Sciatic nerve (tissue), 2 donors: ENCODE results near the gene THRB. TPM values are rescaled to one million over a fixed set of nuclear protein-coding genes. Genes with fewer than 3 reads are reported as not detected.

Source experiments
- ATAC-seq: fragments of 200-7000 bp; cut with Tn5 transposase; one replicate; pipeline ENCODE4 v1.9.1; 2020; ENCODE audit warnings: mild to moderate bottlenecking, moderate library complexity
- DNase-seq: peaks from one replicate; pipeline ENCODE4 v3.0.0-alpha.2; 2020; ENCODE audit warnings: low spot score
- intact Hi-C: fragments of 100-400 bp; cut with DNase I; formaldehyde crosslinking; loops from one replicate; pipeline ENCODE4 v1.14.2; 2022
- total RNA-seq: library from RNA; stranded (reverse); fragmentation: NEBNext Ultra II Directional; extraction: Animal tissue kit (Norgen Biotek cat#: 25700); gene quantifications from one replicate; pipeline ENCODE4 v1.2.1, GENCODE V29; 2021
- donor health status: DM: no; HTN: no; CAD: no.
- donor health status: DM: no; HTN: no; CAD: no.

THRB gene
- total RNA-seq, 1 donor from 2014 or later: 13.2 TPM

DNA sequence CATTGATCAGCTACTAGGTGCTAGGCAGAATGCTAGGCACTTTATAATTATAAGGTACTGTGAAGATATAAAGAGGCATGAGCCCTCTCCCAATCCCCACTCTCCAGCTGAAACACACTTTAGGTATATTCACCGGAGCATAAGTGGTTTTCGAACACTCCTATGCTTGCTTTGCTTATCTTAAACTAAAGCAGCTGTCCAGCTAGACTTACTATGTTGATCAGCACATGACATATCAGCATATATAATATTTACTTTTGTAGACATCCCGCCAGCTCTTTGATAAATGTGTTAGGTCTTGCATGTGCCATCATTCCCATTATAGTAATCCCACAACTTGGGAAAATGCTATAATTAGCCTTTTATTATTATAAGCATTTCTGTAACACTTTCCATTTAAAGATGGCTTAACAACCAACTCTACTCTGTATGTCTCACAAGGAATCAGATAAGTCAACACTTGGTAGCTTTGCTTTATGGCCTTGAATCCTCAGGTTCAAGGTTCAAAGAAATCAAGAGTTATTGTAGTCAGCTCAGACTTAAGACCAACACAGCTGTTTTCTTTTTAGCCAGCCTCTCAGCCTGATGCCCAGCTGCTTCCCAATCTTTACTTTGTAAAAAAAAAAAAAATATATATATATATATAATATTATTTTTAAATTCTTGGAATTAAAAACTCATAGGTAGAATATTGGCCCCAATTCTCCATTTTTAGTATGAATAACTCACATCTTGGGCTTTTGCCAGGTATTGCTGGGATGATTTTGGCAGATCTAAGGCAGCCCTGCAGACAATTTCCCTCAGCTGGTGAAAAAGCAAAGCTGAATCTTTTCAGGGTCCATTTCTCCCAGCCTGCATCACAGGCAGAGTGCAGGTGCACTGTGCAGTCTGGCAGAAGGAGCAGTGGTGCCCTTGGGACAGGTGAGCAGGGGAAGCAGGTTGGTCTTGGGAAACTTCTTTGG lies 104.2 kb downstream of the THRB start:
- intact Hi-C loops: no loop called here
- DNase-seq (no peak), ATAC-seq (no peak)

DNA sequence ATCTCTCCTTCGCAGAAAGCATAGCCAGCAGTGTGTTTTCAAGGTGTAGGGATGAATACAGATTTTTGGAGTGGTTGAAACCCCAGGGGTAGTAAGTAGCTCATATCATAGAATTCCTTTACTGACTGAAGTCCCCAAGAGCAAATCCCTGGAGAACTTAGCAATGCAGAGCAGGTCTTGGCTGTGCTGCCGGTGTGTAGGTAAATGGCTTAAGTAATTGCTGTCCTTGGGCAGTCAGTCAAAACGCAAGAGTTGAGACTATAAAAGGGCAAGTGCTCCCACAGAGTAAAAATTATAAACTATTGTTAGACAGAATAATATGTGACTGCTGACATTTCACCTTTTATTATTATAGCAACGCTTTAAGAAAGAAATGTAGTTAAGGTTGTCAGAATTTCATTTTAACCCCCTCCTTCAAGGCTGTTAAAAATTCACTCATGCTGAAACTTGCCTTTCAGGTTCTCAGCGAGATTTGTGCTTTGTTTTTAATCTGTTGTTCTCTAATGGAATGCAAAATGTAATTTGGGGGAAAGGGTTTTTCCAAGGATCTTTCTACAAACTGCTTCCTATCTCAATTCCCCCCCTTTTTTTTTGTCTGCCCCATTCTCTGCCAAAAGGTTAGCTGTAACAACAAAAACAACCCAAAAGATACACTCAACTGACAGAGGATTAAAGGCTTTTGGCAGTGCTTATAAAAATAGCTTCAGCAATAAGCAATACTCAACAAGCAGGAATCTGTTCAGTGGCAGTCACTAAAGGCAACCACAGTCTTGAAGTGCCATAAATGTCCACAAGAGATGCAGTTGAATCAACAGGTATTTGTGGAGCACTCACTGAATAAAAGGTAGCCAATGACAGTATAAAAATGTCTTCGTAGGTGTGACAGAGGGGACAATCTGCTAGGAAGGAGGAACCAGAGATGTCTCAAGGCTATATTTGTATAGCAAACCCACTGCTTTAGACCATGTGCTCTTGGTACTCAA lies 105.3 kb downstream of the THRB start:
- ATAC-seq (no peak), DNase-seq (no peak)
- intact Hi-C loops: no loop called here

DNA sequence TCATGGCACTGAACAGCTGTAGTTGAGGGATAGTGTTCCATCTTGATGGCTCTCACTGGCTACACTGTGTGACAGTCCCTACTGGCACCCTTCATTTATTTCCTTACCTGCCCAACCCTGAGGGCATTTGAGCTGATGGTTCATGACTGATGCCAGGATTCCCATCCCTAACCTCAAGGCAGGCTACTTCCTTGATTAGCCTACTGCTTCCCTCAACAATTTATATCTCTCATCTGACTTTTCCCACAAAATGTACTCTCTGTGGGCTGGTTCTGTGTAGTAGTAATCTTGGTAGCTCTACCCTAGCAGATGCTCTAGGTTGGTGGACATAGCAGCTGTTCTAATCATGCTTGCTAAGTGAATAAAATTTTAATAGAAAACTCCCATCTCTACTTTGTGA lies 106.0 kb downstream of the THRB start:
- ATAC-seq (no peak), DNase-seq (no peak)
- intact Hi-C loops: no loop called here

DNA sequence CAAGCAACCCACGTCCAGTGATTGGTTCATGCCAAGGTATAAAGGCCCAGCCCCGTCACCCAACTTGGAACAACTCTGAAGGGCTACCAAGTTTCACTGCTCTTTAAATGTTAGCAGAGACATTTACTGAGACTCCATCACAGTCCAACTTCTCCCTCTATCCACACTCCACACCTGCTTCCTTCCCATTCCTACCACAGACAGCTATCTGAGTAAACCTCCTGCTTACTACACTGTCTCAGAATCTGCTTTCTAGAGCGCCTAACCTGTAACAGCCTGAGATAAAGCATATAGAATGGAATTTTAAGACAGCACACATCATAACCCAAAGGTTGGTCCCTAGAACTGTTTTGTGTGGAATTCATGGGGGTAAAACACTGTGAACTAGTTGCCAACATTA lies 106.5 kb downstream of the THRB start:
- intact Hi-C loops: no loop called here
- DNase-seq (no peak), ATAC-seq (no peak)

DNA sequence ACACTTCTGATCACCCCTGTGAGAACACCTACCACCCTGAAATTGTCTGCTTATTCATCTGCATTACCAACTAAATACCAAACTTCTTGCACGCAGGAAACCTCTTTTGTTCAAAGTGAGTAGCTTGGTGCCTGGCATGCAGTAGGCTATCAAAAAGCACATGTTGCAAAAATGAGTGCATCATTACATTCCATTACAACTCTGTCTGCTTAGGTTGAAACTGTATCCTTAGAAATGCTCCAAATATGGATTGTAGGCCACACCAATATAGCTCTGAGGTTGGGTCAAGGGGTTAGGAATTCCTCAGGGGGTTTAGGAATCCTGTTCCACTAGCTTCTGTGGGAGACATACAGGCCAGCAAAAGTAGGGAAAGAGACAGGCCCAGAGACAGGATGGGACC lies 107.2 kb downstream of the THRB start:
- DNase-seq (no peak), ATAC-seq (no peak)
- intact Hi-C loops: no loop called here

DNA sequence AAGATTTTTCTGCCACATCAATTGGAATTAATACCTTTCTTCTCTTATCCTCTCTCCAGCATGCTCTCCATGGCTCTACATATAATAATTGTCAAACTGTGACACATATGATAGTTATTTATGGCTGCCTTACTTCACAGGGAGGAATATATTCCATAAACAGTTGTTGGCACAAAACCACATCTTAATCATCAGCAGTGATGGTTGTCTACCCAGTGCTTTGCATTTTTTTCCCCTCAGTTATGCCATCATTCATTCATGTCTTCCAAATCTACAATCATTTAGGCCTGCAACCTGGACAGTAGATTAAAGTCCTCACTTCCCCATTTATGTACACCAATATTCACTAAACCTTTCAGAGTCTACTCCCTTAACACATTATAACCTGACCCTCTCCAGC lies 107.7 kb downstream of the THRB start:
- DNase-seq: no peak
- intact Hi-C loops: no loop called here
- no peak for ATAC-seq

DNA sequence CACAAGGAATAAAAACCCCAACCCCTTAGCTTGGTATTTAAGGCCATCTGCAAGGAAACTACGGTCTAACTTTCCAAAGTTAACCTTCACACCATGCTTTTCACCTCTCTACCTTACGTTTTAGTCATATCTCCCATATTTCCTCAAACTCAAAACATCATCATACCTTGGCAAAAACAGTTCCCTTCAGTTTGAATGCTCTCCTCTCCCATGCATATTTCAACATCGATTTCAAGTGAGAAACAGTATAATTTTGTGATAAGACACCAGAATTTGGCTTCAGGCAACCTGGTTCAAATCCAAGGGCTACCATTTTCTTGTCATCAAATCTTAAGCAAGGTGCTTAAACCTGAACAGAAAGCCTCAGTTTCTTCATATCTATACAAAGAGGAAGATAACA lies 108.2 kb downstream of the THRB start:
- no peak for DNase-seq
- no peak for ATAC-seq

DNA sequence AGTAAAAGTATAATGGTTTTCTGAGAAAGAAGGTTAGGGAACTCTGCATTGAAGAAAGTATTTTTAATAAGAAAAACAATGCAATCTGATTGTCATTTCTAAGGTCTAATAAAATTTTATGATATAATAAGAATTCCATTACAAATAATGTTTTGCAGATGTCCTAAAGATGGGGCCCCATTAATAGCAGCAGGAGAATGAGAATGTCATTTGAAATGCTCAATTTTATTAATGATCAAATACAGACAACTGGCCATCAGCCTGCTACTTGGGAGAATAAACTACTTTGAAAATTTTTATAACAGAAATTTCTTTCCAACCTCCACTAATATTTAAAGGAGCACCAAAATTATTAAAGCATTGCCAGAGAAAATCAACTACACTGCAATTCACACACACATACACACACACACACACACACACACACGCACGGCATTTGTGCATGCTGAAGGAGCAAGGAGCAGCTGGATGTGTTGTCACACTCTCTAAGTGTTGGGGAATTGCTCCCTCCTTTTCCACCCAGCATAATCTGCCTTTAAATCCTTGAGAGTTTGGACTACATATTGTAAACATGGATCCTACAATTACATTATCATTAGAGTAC lies 109.5 kb downstream of the THRB start:
- no peak for ATAC-seq
- DNase-seq: no peak
- intact Hi-C loops: no loop called here

More for the DNA sequence above, 108.2 kb downstream of the THRB start:
- intact Hi-C loops: no loop called here

DNA sequence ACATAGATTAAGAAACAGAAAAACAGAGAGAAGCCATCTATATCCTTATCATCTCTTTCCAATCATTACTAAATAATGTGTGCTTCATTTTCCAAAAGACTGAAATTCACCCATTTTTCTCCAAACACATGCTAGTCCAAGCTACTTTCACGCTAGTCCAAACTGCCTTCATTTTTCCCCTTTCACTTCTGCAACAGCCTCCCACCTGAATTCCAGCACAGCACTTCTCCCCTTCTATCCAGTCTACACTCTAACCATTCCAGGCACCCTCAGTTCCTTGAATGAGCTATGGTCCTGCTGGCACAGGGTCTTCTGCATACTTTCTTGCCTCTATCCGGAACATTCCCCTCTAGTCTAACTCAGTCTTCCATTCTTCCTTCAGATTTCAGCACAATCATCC lies 112.0 kb downstream of the THRB start:
- ATAC-seq (no peak), DNase-seq (no peak)

DNA sequence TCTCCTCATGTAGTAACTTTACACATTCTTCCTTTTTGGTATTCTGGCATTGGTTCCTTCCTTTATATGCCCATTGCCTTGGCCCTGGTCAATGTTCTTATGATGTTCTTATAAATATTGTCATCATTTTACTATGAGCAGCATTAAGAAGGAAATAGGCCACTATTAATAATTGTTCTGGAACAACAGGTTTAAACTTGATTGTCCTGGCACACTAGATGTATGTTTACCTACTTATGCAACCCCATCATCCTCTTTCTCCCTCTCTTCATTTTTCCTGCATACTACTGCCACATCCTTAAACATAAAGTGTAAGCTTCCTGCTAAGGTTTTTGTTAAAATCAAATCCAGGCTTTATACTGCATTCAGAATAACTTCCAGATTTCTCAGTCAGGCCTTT lies 114.7 kb downstream of the THRB start:
- intact Hi-C loops: no loop called here
- ATAC-seq: no peak
- DNase-seq: no peak

More for the DNA sequence above, 112.0 kb downstream of the THRB start:
- intact Hi-C loops: no loop called here

DNA sequence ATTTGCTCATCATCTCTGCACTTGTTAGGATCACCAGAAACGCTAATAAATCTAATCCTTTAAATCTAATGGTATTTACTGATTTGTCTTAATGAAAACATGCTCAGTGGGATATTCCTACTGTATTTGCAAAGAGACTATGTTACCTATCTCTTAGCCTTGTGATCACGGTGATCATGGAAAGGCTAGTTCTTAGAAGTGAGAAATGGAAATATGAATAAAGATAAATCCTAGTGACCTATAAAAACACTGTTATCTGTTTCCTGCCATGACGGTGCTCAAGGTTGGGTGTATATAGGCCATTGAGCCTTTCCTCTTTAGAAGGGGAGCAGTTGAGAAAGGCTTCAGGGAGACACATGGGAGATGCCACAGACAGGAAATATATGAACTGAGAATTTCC lies 116.3 kb downstream of the THRB start:
- DNase-seq (no peak), ATAC-seq (no peak)
- intact Hi-C loops: no loop called here

DNA sequence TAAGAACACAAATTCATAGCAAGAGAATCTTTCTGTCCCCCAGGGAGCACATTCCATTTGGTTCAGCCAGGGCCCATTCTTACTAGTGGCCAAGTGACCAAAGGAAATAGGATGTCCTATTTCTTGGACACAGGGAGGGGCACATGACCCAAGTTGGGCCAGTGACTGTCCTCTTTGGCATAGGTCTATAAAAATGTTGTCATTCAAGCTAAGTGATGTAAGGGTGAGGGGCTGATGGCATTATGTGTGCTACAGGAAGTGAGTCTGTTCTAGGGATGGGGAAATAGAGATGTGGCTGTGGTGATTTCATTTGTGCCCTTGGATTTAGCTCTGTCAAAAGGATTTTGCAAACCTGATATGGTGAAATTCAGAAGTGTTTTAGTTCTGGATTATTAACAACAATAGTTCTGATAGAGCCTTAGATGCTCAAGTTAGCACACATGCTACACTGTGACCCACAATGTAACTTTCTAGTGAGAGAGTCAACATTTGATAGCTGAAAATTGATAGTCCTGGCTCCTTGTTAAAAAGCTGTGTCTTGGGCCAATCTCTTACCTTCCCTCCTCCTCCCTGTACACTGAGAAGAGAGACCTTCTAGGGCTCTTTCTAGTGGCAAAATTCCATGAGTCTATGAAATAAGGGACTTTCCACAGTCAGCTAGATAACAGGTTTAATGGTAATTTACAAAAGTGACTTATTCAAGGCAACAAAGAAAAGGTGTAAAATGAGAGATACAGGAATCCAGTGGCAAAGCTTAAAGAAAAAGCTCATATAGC lies 117.2 kb downstream of the THRB start:
- no peak for DNase-seq
- intact Hi-C loops: no loop called here
- ATAC-seq: no peak

DNA sequence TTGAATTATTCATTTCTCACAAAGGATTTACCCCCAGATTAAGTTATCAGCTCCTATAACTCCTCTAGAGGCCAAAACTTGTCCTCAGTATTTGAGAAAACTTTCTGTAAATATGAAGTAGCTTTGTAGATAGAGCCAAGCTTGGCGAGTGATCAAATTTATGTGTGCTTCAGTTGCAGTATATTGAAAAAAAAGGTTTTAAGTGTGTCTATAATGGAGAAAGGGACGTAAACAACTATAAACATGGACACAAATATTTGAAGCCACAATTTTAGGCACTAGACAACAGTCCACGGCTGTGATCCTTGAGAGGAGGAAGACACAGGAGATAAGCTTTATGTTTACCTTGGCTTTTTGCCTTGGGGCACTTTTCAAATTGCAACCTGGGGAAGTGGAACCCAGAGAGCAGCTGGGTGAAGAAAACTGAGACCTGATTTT lies 118.7 kb downstream of the THRB start:
- no peak for DNase-seq
- no peak for ATAC-seq
- intact Hi-C loops: no loop called here

DNA sequence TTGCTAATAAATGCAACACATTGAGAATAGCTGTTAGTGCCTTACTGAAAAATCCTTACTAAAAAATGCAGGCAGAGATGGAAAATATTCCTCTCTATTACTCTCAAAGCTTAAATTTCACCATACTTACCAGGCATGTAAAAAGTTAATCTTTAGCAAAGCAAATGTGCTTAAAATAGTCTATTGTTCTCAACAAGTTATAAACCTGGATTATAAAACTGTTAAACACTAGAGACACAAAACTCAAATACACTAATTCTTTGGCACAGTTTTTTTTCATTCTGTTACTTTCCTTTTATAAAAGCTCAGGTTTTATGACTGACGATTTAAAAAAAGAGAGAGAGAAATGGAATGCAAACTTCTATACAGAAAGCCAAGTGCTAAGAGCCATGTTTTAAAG lies 119.8 kb downstream of the THRB start:
- intact Hi-C loops: no loop called here
- DNase-seq (no peak), ATAC-seq (no peak)

DNA sequence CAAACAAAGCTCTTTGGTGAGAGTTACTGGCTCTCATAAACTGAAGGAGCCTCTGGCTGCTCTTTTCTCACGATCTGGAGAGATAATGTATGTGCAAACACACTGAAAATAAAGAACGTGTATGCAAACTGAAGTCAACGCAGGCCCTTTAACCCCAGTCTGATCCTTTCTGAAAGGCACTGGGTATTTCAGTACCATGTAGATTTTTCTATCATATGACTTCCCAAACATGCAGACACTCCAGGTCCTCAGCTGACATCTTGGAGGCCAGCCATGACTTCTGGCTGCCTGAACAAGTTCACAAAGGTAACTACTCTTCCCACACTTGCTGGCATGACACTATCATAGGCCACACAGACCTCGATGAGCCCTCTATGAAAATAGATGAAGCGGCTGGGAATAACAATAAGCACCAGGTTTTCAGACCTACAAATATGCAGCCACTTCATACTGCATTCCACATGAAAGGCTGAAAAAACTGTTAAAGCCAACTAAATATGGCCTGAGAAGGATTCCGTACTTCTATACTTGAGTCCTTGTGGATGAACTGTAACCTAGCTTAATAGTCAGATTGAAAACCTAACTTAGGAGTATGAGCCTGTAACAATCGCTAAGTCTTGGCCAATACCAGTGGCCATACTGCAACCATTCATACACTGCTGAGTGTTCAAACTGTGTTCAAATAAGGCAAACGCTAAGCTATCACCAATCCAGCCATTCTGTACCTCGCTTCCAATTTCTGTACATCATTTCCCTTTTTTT lies 121.3 kb downstream of the THRB start:
- no peak for DNase-seq
- ATAC-seq: no peak
- intact Hi-C loops: no loop called here

DNA sequence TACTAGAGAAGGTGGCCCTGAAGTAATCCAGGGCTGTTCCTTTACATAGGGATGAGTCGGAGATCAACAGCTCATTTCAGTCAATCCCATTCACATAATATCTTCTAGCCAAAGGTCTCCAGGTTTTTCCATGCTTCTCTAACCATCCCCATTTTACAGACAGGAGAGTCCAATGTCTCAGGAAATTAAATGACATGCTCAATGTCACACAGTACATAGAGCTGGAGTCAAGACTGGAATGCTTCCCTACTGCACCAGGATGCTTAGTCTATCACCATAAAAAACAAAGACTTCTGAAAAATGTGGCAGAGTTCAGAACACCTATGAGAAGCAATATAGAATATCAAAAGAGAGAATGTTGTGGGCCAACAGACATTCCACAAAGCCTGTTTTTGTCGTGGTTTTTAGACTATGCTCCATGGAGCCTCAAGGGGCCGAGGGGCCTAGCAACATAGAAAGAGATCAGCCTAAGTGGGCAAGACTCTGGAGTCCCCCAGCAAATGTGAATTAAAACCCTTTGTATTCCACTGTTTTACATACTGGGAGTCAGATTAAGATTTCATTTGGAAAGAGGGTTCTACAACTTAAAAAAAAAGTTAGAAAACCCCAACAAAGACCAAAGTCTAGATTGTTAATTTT lies 122.0 kb downstream of the THRB start:
- no peak for DNase-seq
- intact Hi-C loops: no loop called here
- ATAC-seq: no peak

DNA sequence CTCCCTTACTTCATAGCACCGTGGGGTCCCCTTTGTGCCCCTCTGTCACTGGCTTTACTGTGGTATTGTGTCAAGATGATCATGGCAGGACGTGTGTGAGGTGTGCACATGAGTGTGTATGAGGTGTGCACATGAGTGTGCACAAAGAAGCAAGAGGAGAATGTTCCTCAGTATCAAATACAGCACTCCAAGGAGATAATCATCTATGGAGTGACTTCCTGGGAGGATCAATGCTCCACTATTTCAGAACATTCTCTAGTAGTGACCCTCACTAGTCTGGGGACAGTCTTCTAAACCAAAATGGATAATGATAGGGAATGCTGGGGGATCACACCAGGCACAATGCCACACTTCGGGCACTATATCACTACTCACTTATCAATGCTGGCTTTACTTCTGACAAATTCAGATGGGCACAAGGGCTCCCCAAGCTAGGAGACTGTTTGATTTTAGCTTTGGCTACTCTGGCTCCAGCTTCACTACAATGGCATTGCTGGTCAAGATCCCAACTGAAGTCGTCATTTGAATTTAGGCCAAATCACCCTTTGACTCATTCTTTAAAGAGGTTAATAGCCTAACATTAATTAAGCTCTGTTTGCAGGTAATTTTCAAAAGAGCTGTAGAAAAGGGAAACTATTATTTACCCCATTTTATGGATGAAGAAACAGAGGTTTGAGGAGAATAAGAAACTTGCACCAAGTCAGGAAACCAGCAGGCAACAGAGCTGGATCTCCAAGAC lies 124.1 kb downstream of the THRB start:
- ATAC-seq (no peak), DNase-seq (no peak)
- intact Hi-C loops: no loop called here
